Sigmoid colon (tissue), 7 donors: ENCODE data around the gene C19orf25. TPM values are rescaled to one million over a fixed set of nuclear protein-coding genes. Genes with fewer than 3 reads are reported as not detected.
"Not testable (repeated sequence)": the region's sequence is repeated elsewhere in the genome, so short reads cannot be mapped to it uniquely, and the experiment has no call there.

ENCODE experiments used
- DNase-seq: peaks from one replicate; pipeline ENCODE4 v3.0.0-alpha.2; 2019
- H3K27ac ChIP-seq, 4 donors: fragments of 200-600 bp; sonication (generic); one replicate each; pipeline ENCODE4 v1.5.1; 2016 to 2019; ENCODE audit warnings: mild to moderate bottlenecking in 1 of 4
- H3K27me3 ChIP-seq, 3 donors: fragments of 200-600 bp; sonication (generic); one replicate each; pipeline ENCODE4 v1.5.1; 2019; ENCODE audit warnings: mild to moderate bottlenecking in 1 of 3
- H3K36me3 ChIP-seq, 4 donors: fragments of 200-600 bp; sonication (generic); one replicate each; pipeline ENCODE4 v1.5.1; 2016 to 2019
- H3K4me1 ChIP-seq, 4 donors: fragments of 200-600 bp; sonication (generic); one replicate each; pipeline ENCODE4 v1.5.1; 2017 to 2019
- H3K4me3 ChIP-seq, 4 donors: fragments of 200-600 bp; sonication (generic); one replicate each; pipeline ENCODE4 v1.5.1; 2017 to 2019; ENCODE audit warnings: mild to moderate bottlenecking in 2 of 4, moderate library complexity in 1 of 4
- H3K9me3 ChIP-seq, 4 donors: fragments of 200-600 bp in 3 of 4; sonication (generic) in 3 of 4; one replicate each; pipeline versions ENCODE4 v1.5.1 to v1.6.1; 2013 to 2019
- EP300 ChIP-seq, 4 donors: sonication (generic); formaldehyde crosslinking; IDR thresholded peaks; one replicate each; pipeline ENCODE4 v1.6.1; 2017; ENCODE audit warnings: antibody characterized with exemption in 4 of 4
- POLR2A ChIP-seq, 2 donors: fragments of 450-650 bp; IDR thresholded peaks; one replicate each; pipeline ENCODE4 v1.6.1; 2016; ENCODE audit warnings: antibody characterized with exemption in 2 of 2, mild to moderate bottlenecking in 2 of 2, moderate library complexity in 2 of 2
- POLR2AphosphoS5 ChIP-seq, 4 donors: sonication (generic); formaldehyde crosslinking; IDR thresholded peaks; one replicate each; pipeline ENCODE4 v1.6.1; 2017; ENCODE audit warnings: antibody characterized with exemption in 4 of 4
- WGBS, 2 donors: extraction: QIAGEN DNeasy Blood & Tissue Kit; methylation state at CpG; one replicate each; pipeline ENCODE4 v1.1.7; 2013; 5-methylcytosine and 5-hydroxymethylcytosine counted together
- intact Hi-C: fragments of 100-400 bp; cut with DNase I; formaldehyde crosslinking; loops from one replicate; pipeline ENCODE4 v1.15.1; 2023
- polyA plus RNA-seq, 3 donors: library from polyadenylated mRNA; stranded (reverse); fragments of 200-250 nt; gene quantifications; one replicate each; pipeline ENCODE4 v1.2.3, GENCODE V29; 2013
- total RNA-seq, 4 donors: library from RNA; depleted of rRNA; stranded (reverse); fragments of >200 nt; gene quantifications; one replicate each; pipeline ENCODE4 v1.1.0, GENCODE V29; 2016
- TF ChIP-seq, protein P1 (sequence below), 4 experiments: fragments of 450-650 bp in 3 of 4; fragments of 200-600 bp in 1 of 4; IDR thresholded peaks; one replicate each; pipeline ENCODE4 v1.5.1; 2016 to 2019; ENCODE audit warnings: antibody characterized with exemption in 4 of 4, mild to moderate bottlenecking in 3 of 4, moderate library complexity in 2 of 4
- donor health status: healthy with polysubstance abuse.
- donor health status: Bipolar disorder and iron deficiency.
- donor health status: healthy.

Gene C19orf25
- total and polyA plus RNA-seq, 7 donors: 19.6 to 51.5 (median 26.0) TPM

DNA sequence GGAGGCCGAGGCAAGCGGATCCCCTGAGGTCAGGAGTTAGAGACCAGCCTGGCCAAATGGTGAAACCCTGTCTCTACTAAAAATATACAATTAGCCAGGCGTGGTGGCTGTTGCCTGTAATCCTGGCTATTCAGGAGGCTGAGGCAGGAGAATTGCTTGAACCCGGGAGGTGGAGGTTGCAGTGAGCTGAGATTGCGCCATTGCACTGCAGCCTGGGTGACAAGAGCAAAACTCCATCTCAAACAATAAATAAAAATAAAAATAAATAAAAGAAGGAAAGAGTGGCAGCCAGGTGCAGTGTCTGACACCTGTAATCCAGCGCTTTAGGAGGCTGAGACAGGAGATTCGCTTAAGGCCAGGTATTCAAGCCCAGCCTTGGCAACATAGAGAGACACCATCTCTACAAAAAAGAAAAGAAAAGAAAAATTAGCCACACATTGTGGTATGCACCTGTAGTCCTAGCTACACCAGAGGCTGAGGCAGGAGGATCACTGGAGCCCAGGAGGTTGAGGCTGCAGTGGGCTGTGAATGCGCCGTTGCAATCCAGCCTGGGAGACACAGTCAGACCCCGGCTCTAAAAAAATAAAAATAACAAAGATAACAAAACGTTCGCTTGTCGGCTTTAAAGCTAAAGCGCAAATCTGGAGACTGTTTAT is 23.5 kb upstream of the C19orf25 start:
- WGBS, 2 donors: 42 to 62% methylated on average over 14 of the region's 14 CpGs
- TF ChIP-seq, protein P1, sequence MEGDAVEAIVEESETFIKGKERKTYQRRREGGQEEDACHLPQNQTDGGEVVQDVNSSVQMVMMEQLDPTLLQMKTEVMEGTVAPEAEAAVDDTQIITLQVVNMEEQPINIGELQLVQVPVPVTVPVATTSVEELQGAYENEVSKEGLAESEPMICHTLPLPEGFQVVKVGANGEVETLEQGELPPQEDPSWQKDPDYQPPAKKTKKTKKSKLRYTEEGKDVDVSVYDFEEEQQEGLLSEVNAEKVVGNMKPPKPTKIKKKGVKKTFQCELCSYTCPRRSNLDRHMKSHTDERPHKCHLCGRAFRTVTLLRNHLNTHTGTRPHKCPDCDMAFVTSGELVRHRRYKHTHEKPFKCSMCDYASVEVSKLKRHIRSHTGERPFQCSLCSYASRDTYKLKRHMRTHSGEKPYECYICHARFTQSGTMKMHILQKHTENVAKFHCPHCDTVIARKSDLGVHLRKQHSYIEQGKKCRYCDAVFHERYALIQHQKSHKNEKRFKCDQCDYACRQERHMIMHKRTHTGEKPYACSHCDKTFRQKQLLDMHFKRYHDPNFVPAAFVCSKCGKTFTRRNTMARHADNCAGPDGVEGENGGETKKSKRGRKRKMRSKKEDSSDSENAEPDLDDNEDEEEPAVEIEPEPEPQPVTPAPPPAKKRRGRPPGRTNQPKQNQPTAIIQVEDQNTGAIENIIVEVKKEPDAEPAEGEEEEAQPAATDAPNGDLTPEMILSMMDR (IDR thresholded peaks at IDR 0.05): no peak
- no peak for TF ChIP-seq POLR2AphosphoS5 (IDR thresholded peaks at IDR 0.05)
- no peak for TF ChIP-seq EP300 (IDR thresholded peaks at IDR 0.05)
- no peak for TF ChIP-seq POLR2A (IDR thresholded peaks at IDR 0.05)
- DNase-seq: no peak
- H3K36me3 ChIP-seq: no peaks in the 10 kb centered on the region
- peaks cover 0 to 17% (median 15%) of the 10 kb centered on the region in 4 donors for H3K4me1 ChIP-seq
- H3K4me3 ChIP-seq: no peak overlapping the region
- H3K9me3 ChIP-seq: no peaks in the 10 kb centered on the region
- intact Hi-C loops: no loop called here
- no peak overlapping the region for H3K27ac ChIP-seq
- H3K27me3 ChIP-seq: peaks cover 8 to 42% (median 39%) of the 10 kb centered on the region in 3 donors

DNA sequence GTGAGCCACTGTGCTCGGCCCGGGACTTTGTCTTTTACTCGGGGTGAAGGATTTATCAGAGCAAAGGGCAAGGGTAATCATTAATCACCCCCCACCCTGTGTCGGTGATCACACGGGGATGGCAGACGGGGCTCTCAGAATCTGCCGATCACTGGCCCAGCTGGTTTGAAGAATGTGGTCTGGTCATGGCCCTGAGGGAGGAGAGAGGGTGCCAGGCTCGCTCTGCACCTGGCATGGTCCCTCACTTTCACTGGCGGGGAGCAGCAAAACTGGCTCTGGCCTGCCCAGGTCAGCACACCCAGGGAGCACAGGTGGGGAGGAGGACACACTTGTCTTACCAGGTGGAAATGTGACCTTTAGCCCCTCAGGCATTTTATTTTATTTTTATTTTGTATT is 22.2 kb upstream of the C19orf25 start:
- TF ChIP-seq EP300 (IDR thresholded peaks at IDR 0.05) (no peak), POLR2AphosphoS5 (IDR thresholded peaks at IDR 0.05) (no peak), POLR2A (IDR thresholded peaks at IDR 0.05) (no peak)
- TF ChIP-seq, protein P1 (IDR thresholded peaks at IDR 0.05): no peak

DNA sequence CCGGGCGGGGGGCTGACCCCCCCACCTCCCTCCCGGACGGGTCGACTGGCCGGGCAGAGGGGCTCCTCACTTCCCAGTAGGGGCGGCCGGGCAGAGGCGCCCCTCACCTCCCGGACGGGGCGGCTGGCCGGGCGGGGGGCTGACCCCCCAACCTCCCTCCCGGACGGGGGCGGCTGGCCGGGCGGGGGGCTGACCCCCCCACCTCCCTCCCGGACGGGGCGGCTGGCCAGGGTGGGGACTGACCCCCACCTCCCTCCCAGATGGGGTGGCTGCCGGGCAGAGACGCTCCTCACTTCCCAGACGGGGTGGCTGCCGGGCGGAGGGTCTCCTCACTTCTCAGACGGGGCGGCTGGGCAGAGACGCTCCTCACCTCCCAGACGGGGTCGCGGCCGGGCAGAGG is 20.2 kb upstream of the C19orf25 start:
- DNase-seq, H3K4me3 ChIP-seq, H3K27ac ChIP-seq, H3K36me3 ChIP-seq, H3K9me3 ChIP-seq, intact Hi-C loops: not testable (repeated sequence)
- H3K4me1 ChIP-seq: peaks cover 0 to 12% (median 10%) of the 10 kb centered on the region in 4 donors
- WGBS, 2 donors: 90 to 93% methylated on average over 34 of the region's 34 CpGs
- H3K27me3 ChIP-seq: peaks cover 8 to 61% (median 55%) of the 10 kb centered on the region in 3 donors

More for the DNA sequence above, 22.2 kb upstream of the C19orf25 start:
- peaks cover 0 to 12% (median 10%) of the 10 kb centered on the region in 4 donors for H3K4me1 ChIP-seq
- intact Hi-C loops: no loop called here
- WGBS, 2 donors: 20 to 55% methylated on average over 9 of the region's 9 CpGs
- H3K27me3 ChIP-seq: peaks cover 8 to 56% (median 52%) of the 10 kb centered on the region in 3 donors
- no peaks in the 10 kb centered on the region for H3K36me3 ChIP-seq
- H3K4me3 ChIP-seq: no peak overlapping the region
- H3K9me3 ChIP-seq: no peaks in the 10 kb centered on the region
- no peak for DNase-seq
- H3K27ac ChIP-seq: no peak overlapping the region

DNA sequence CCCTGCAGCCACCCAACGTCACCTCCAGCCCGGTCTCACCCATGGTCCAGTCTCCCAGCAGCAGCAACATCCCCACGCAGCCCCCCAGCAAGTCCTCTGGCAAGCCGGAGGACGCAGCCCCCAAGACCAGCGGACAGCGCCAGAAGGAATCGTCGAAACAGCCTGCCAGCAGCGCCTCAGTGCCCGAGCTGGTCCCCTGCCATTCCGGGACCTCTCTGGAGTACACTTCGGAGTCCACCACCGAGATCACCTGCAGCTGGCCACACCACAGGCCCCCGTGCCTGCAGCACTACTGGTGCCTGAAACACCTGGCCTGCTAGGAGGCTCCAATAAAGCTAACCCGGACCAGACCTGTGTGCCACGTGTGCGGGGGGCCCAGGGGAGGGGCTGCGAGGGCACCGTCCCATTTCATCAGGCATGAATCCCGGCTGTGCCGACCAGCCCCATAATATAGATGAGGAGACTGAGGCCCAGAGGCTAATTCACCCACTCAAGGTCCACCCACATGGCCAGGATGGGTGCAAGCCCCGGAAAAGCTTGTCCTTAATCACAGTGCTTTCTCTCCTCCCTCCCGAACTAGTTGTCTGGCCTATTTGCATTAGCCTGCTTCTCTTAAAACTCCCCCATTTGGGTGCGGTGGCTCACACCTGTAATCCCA is 18.7 kb upstream of the C19orf25 start:
- intact Hi-C loops: no loop called here
- 71 to 83% methylated on average over 25 of the region's 25 CpGs for WGBS, 2 donors
- H3K27ac ChIP-seq: no peak overlapping the region
- H3K4me3 ChIP-seq: no peak overlapping the region
- DNase-seq: no peak
- peaks cover 0 to 48% (median 40%) of the 10 kb centered on the region in 3 donors for H3K27me3 ChIP-seq
- H3K36me3 ChIP-seq: no peaks in the 10 kb centered on the region
- TF ChIP-seq EP300 (IDR thresholded peaks at IDR 0.05) (no peak), POLR2AphosphoS5 (IDR thresholded peaks at IDR 0.05) (no peak), POLR2A (IDR thresholded peaks at IDR 0.05) (no peak)
- TF ChIP-seq, protein P1 (IDR thresholded peaks at IDR 0.05): no peak
- H3K4me1 ChIP-seq: peaks cover 0 to under 1% (median 0%) of the 10 kb centered on the region in 4 donors
- no peaks in the 10 kb centered on the region for H3K9me3 ChIP-seq

DNA sequence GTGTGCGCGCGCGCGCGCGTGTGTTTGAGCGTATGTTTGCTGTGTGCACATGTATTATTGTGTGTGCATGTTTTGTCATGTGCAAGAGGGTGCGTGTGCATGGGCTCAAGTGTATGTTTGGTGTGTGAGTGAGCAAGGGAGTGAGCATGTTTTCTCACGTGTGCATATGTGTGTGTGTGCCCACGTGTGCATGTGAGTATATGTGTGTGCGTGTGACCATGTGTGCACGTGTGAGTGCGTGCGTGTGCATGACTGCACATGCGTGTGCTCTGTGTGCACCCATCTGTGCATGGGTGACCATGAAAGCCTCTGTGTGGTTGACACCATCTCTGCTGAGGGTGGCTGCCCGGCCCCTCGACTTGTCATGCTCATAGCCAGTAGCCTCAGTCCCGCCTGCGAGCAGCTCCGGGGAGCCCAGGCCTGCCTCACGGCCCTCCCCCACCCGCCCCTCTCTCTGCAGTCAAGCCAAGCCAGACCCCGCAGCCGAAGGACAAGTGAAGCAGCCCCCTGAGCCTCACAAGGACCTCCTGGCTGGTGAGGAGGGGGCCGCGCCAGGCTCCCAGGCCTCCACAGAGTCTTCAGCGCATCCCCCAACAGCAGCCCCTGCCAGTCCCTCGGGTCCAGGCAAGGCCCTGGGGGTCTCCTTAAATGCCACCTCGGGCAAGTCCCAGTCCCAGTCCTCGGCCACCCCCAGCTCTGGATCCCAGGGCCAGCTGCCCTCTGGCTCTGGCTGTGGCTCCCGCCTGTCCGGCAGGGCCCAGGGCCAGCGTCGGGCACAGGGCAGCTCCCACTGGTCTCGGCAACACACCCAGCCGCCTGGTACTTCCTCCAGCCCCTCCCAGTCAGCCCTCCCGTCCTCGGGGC is 17.9 kb upstream of the C19orf25 start:
- TF ChIP-seq EP300 (IDR thresholded peaks at IDR 0.05) (no peak), POLR2AphosphoS5 (IDR thresholded peaks at IDR 0.05) (no peak), POLR2A (IDR thresholded peaks at IDR 0.05) (no peak)
- TF ChIP-seq, protein P1 (IDR thresholded peaks at IDR 0.05): no peak
- WGBS, 2 donors: 65 to 72% methylated on average over 39 of the region's 39 CpGs
- no peak for DNase-seq
- Histone ChIP-seq H3K36me3 (no peaks in the 10 kb centered on the region), H3K4me3 (no peak overlapping the region), H3K27me3 (peaks cover 4 to 49% (median 36%) of the 10 kb centered on the region in 3 donors), H3K27ac (no peak overlapping the region), H3K4me1 (no peaks in the 10 kb centered on the region), H3K9me3 (no peaks in the 10 kb centered on the region)
- intact Hi-C loops: no loop called here
